GM19468 (cell line): ENCODE measurements around the gene PLA2G2F.
"Not testable (repeated sequence)": the region's sequence is repeated elsewhere in the genome, so short reads cannot be mapped to it uniquely, and the experiment has no call there.

Experiments
- ATAC-seq: cut with Tn5 transposase; IDR thresholded peaks from one replicate; pipeline ENCODE4 v1.9.1; 2021; ENCODE audit warnings: mild to moderate bottlenecking, moderate library complexity, moderate number of reproducible peaks; ENCODE audit not compliant: unreplicated experiment; ENCODE audit errors: extremely low read depth

PLA2G2F gene

GRCh38 chr1:20112279-20113000 is 26.7 kb upstream of the PLA2G2F start:
- no peak for ATAC-seq

- no peak for ATAC-seq
Measured at GRCh38 chr1:20114021-20114648, 25.0 kb upstream of the PLA2G2F start.

- no peak for ATAC-seq
Measured at GRCh38 chr1:20115479-20115878, 23.6 kb upstream of the PLA2G2F start.

GRCh38 chr1:20115916-20116315 is 23.2 kb upstream of the PLA2G2F start:
- no peak for ATAC-seq

- no peak for ATAC-seq
Measured at GRCh38 chr1:20117236-20117635, 21.9 kb upstream of the PLA2G2F start.

GRCh38 chr1:20119347-20119746 is 19.8 kb upstream of the PLA2G2F start, which contains the start of gene PLA2G2D:
Gene PLA2G2D, minus strand, starts transcription at chr1:20119536. Its CDS starts 38 bp downstream, at chr1:20119498.
- no peak for ATAC-seq

- ATAC-seq = no peak
Measured at GRCh38 chr1:20120796-20121195, 18.3 kb upstream of the PLA2G2F start.

GRCh38 chr1:20123722-20124455 is 15.2 kb upstream of the PLA2G2F start:
- no peak for ATAC-seq

GRCh38 chr1:20124456-20125057 is 14.6 kb upstream of the PLA2G2F start:
- ATAC-seq = no peak

- ATAC-seq = no peak
Measured at GRCh38 chr1:20125100-20125499, 14.0 kb upstream of the PLA2G2F start.

GRCh38 chr1:20126041-20126805 is 12.9 kb upstream of the PLA2G2F start:
- ATAC-seq = no peak

GRCh38 chr1:20126806-20127440 is 12.2 kb upstream of the PLA2G2F start:
- no peak for ATAC-seq

- ATAC-seq = not testable (repeated sequence)
Measured at GRCh38 chr1:20130518-20130917, 8.6 kb upstream of the PLA2G2F start.

GRCh38 chr1:20134995-20135394 is 4.1 kb upstream of the PLA2G2F start:
- no peak for ATAC-seq

GRCh38 chr1:20136249-20136648 is 2.9 kb upstream of the PLA2G2F start:
- no peak for ATAC-seq

- no peak for ATAC-seq
Measured at GRCh38 chr1:20137055-20137454, 2.1 kb upstream of the PLA2G2F start.

GRCh38 chr1:20137604-20138003 is 1.5 kb upstream of the PLA2G2F start:
- ATAC-seq = no peak

- ATAC-seq = no peak
Measured at GRCh38 chr1:20138346-20138745, 777 bp upstream of the PLA2G2F start.

GRCh38 chr1:20139776-20140612 is 871 bp downstream of the PLA2G2F start:
- no peak for ATAC-seq
